ENCODE data around the gene DENND2A.

DENND2A gene

GRCh38 chr7:140595468-140596092, 45.0 kb downstream of the DENND2A start:
- no peaks in the 10 kb centered on the region for H3K27me3 ChIP-seq (replicated peaks; ENCODE audit: control insufficient read depth, insufficient read depth, low read length)
- no peaks in the 10 kb centered on the region for H3K9me3 ChIP-seq (ENCODE audit: control insufficient read depth, low read length)
- peaks cover 21% of the 10 kb centered on the region for H3K4me1 ChIP-seq (ENCODE audit: control insufficient read depth, insufficient read depth, low read length)
- no peaks in the 10 kb centered on the region for H3K36me3 ChIP-seq (ENCODE audit: control insufficient read depth, insufficient read depth, low read length, severe bottlenecking)
- H3K4me3 ChIP-seq (ENCODE audit: low read length), result no peak overlapping the region
- H3K9ac ChIP-seq (ENCODE audit: low read length), result no peak overlapping the region
- DNase-seq (ENCODE audit: low read depth), result no peak

GRCh38 chr7:140594131-140594691, 46.4 kb downstream of the DENND2A start:
- DNase-seq (ENCODE audit: low read depth), result no peak
- Histone ChIP-seq H3K4me3 (ENCODE audit: low read length) (no peak overlapping the region), H3K27me3 (replicated peaks; ENCODE audit: control insufficient read depth, insufficient read depth, low read length) (no peaks in the 10 kb centered on the region), H3K36me3 (ENCODE audit: control insufficient read depth, insufficient read depth, low read length, severe bottlenecking) (no peaks in the 10 kb centered on the region), H3K9ac (ENCODE audit: low read length) (no peak overlapping the region), H3K4me1 (ENCODE audit: control insufficient read depth, insufficient read depth, low read length) (peaks cover 21% of the 10 kb centered on the region), H3K9me3 (ENCODE audit: control insufficient read depth, low read length) (no peaks in the 10 kb centered on the region)

- peaks cover 21% of the 10 kb centered on the region for H3K4me1 ChIP-seq (ENCODE audit: control insufficient read depth, insufficient read depth, low read length)
- no peak overlapping the region for H3K4me3 ChIP-seq (ENCODE audit: low read length)
- no peak for DNase-seq (ENCODE audit: low read depth)
- no peaks in the 10 kb centered on the region for H3K36me3 ChIP-seq (ENCODE audit: control insufficient read depth, insufficient read depth, low read length, severe bottlenecking)
- H3K9me3 ChIP-seq (ENCODE audit: control insufficient read depth, low read length), result no peaks in the 10 kb centered on the region
- no peak overlapping the region for H3K9ac ChIP-seq (ENCODE audit: low read length)
- H3K27me3 ChIP-seq (replicated peaks; ENCODE audit: control insufficient read depth, insufficient read depth, low read length), result no peaks in the 10 kb centered on the region
These were observed 47.0 kb downstream of the DENND2A start for GRCh38 chr7:140593672-140593982.

GRCh38 chr7:140592964-140593671, 47.5 kb downstream of the DENND2A start:
- Histone ChIP-seq H3K27me3 (replicated peaks; ENCODE audit: control insufficient read depth, insufficient read depth, low read length) (no peaks in the 10 kb centered on the region), H3K4me3 (ENCODE audit: low read length) (no peak overlapping the region), H3K4me1 (ENCODE audit: control insufficient read depth, insufficient read depth, low read length) (peaks cover 21% of the 10 kb centered on the region), H3K9me3 (ENCODE audit: control insufficient read depth, low read length) (no peaks in the 10 kb centered on the region), H3K9ac (ENCODE audit: low read length) (no peak overlapping the region), H3K36me3 (ENCODE audit: control insufficient read depth, insufficient read depth, low read length, severe bottlenecking) (no peaks in the 10 kb centered on the region)
- DNase-seq (ENCODE audit: low read depth), result no peak

GRCh38 chr7:140591180-140591902, 49.3 kb downstream of the DENND2A start:
- H3K4me1 ChIP-seq (ENCODE audit: control insufficient read depth, insufficient read depth, low read length), result peaks cover 7% of the 10 kb centered on the region
- no peak for DNase-seq (ENCODE audit: low read depth)
- H3K4me3 ChIP-seq (ENCODE audit: low read length), result no peak overlapping the region
- no peaks in the 10 kb centered on the region for H3K36me3 ChIP-seq (ENCODE audit: control insufficient read depth, insufficient read depth, low read length, severe bottlenecking)
- no peak overlapping the region for H3K9ac ChIP-seq (ENCODE audit: low read length)
- no peaks in the 10 kb centered on the region for H3K9me3 ChIP-seq (ENCODE audit: control insufficient read depth, low read length)
- no peaks in the 10 kb centered on the region for H3K27me3 ChIP-seq (replicated peaks; ENCODE audit: control insufficient read depth, insufficient read depth, low read length)

- H3K27me3 ChIP-seq (replicated peaks; ENCODE audit: control insufficient read depth, insufficient read depth, low read length), result no peaks in the 10 kb centered on the region
- no peak overlapping the region for H3K4me3 ChIP-seq (ENCODE audit: low read length)
- peaks cover 4% of the 10 kb centered on the region for H3K4me1 ChIP-seq (ENCODE audit: control insufficient read depth, insufficient read depth, low read length)
- H3K9me3 ChIP-seq (ENCODE audit: control insufficient read depth, low read length), result no peaks in the 10 kb centered on the region
- H3K9ac ChIP-seq (ENCODE audit: low read length), result no peak overlapping the region
- H3K36me3 ChIP-seq (ENCODE audit: control insufficient read depth, insufficient read depth, low read length, severe bottlenecking), result no peaks in the 10 kb centered on the region
- DNase-seq (ENCODE audit: low read depth), result no peak
These were observed 53.4 kb downstream of the DENND2A start for GRCh38 chr7:140587243-140587642.

GRCh38 chr7:140586516-140586915, 54.1 kb downstream of the DENND2A start:
- Histone ChIP-seq H3K9ac (ENCODE audit: low read length) (no peak overlapping the region), H3K36me3 (ENCODE audit: control insufficient read depth, insufficient read depth, low read length, severe bottlenecking) (no peaks in the 10 kb centered on the region), H3K4me1 (ENCODE audit: control insufficient read depth, insufficient read depth, low read length) (peaks cover 4% of the 10 kb centered on the region), H3K9me3 (ENCODE audit: control insufficient read depth, low read length) (no peaks in the 10 kb centered on the region), H3K27me3 (replicated peaks; ENCODE audit: control insufficient read depth, insufficient read depth, low read length) (no peaks in the 10 kb centered on the region), H3K4me3 (ENCODE audit: low read length) (no peak overlapping the region)
- DNase-seq (ENCODE audit: low read depth), result no peak

- H3K36me3 ChIP-seq (ENCODE audit: control insufficient read depth, insufficient read depth, low read length, severe bottlenecking), result no peaks in the 10 kb centered on the region
- H3K9me3 ChIP-seq (ENCODE audit: control insufficient read depth, low read length), result no peaks in the 10 kb centered on the region
- H3K4me3 ChIP-seq (ENCODE audit: low read length), result no peak overlapping the region
- H3K4me1 ChIP-seq (ENCODE audit: control insufficient read depth, insufficient read depth, low read length), result no peaks in the 10 kb centered on the region
- no peak overlapping the region for H3K9ac ChIP-seq (ENCODE audit: low read length)
- H3K27me3 ChIP-seq (replicated peaks; ENCODE audit: control insufficient read depth, insufficient read depth, low read length), result no peaks in the 10 kb centered on the region
- no peak for DNase-seq (ENCODE audit: low read depth)
These were observed 55.3 kb downstream of the DENND2A start for GRCh38 chr7:140585333-140585732.

- Histone ChIP-seq H3K4me1 (ENCODE audit: control insufficient read depth, insufficient read depth, low read length) (no peaks in the 10 kb centered on the region), H3K36me3 (ENCODE audit: control insufficient read depth, insufficient read depth, low read length, severe bottlenecking) (no peaks in the 10 kb centered on the region), H3K9ac (ENCODE audit: low read length) (no peak overlapping the region), H3K4me3 (ENCODE audit: low read length) (no peak overlapping the region), H3K9me3 (ENCODE audit: control insufficient read depth, low read length) (no peaks in the 10 kb centered on the region), H3K27me3 (replicated peaks; ENCODE audit: control insufficient read depth, insufficient read depth, low read length) (no peaks in the 10 kb centered on the region)
- no peak for DNase-seq (ENCODE audit: low read depth)
These were observed 56.3 kb downstream of the DENND2A start for GRCh38 chr7:140584195-140584851.

- Histone ChIP-seq H3K36me3 (ENCODE audit: control insufficient read depth, insufficient read depth, low read length, severe bottlenecking) (no peaks in the 10 kb centered on the region), H3K27me3 (replicated peaks; ENCODE audit: control insufficient read depth, insufficient read depth, low read length) (no peaks in the 10 kb centered on the region), H3K9me3 (ENCODE audit: control insufficient read depth, low read length) (no peaks in the 10 kb centered on the region), H3K4me3 (ENCODE audit: low read length) (no peak overlapping the region), H3K4me1 (ENCODE audit: control insufficient read depth, insufficient read depth, low read length) (peaks cover 3% of the 10 kb centered on the region), H3K9ac (ENCODE audit: low read length) (no peak overlapping the region)
- DNase-seq (ENCODE audit: low read depth), result no peak
These were observed 59.2 kb downstream of the DENND2A start for GRCh38 chr7:140581411-140581810.

- H3K36me3 ChIP-seq (ENCODE audit: control insufficient read depth, insufficient read depth, low read length, severe bottlenecking), result peaks cover 5% of the 10 kb centered on the region
- peaks cover 4% of the 10 kb centered on the region for H3K4me1 ChIP-seq (ENCODE audit: control insufficient read depth, insufficient read depth, low read length)
- no peak overlapping the region for H3K4me3 ChIP-seq (ENCODE audit: low read length)
- H3K9ac ChIP-seq (ENCODE audit: low read length), result no peak overlapping the region
- DNase-seq (ENCODE audit: low read depth), result no peak
- no peaks in the 10 kb centered on the region for H3K27me3 ChIP-seq (replicated peaks; ENCODE audit: control insufficient read depth, insufficient read depth, low read length)
- H3K9me3 ChIP-seq (ENCODE audit: control insufficient read depth, low read length), result no peaks in the 10 kb centered on the region
These were observed 63.0 kb downstream of the DENND2A start for GRCh38 chr7:140577651-140578050.

Measured in adipocyte (in vitro differentiated cells).